ENCODE results near the gene C5orf58. TPM values are rescaled to one million over a fixed set of nuclear protein-coding genes. Genes with fewer than 3 reads are reported as not detected.

Gene C5orf58
- total RNA-seq, 1 donor from 2014 or later, result not detected

GRCh38 chr5:170216257-170216864, 16.4 kb upstream of the C5orf58 start:
- no peak overlapping the region for H3K27ac Mint-ChIP-seq
- no peak overlapping the region for H3K4me3 Mint-ChIP-seq
- no peak overlapping the region for H3K4me3 ChIP-seq
- H3F3A ChIP-seq (ENCODE audit: low read depth), result peaks cover 11% of the 10 kb centered on the region
- H3K27me3 Mint-ChIP-seq (ENCODE audit: insufficient read depth, low read depth), result peaks cover 10% of the 10 kb centered on the region
- no peaks in the 10 kb centered on the region for H4K20me1 ChIP-seq (ENCODE audit: low read depth)
- no peak overlapping the region for H3K9ac ChIP-seq
- TF ChIP-seq EZH2 (IDR thresholded peaks at IDR 0.05), result no peak
- TF ChIP-seq EZH2phosphoT487 (IDR thresholded peaks at IDR 0.05), result no peak
- TF ChIP-seq, protein P1, sequence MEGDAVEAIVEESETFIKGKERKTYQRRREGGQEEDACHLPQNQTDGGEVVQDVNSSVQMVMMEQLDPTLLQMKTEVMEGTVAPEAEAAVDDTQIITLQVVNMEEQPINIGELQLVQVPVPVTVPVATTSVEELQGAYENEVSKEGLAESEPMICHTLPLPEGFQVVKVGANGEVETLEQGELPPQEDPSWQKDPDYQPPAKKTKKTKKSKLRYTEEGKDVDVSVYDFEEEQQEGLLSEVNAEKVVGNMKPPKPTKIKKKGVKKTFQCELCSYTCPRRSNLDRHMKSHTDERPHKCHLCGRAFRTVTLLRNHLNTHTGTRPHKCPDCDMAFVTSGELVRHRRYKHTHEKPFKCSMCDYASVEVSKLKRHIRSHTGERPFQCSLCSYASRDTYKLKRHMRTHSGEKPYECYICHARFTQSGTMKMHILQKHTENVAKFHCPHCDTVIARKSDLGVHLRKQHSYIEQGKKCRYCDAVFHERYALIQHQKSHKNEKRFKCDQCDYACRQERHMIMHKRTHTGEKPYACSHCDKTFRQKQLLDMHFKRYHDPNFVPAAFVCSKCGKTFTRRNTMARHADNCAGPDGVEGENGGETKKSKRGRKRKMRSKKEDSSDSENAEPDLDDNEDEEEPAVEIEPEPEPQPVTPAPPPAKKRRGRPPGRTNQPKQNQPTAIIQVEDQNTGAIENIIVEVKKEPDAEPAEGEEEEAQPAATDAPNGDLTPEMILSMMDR (IDR thresholded peaks at IDR 0.05), result peak; percentile 82
- peak overlapping the region; percentile 66 for H2AFZ ChIP-seq (replicated peaks)
- H3K4me1 ChIP-seq, result peaks cover 28% of the 10 kb centered on the region
- H3K4me1 Mint-ChIP-seq, result peaks cover 22% of the 10 kb centered on the region
- no peaks in the 10 kb centered on the region for H3K9me3 ChIP-seq (ENCODE audit: low read depth)
- H3K79me2 ChIP-seq (ENCODE audit: low read depth), result no peaks in the 10 kb centered on the region
- no peak overlapping the region for H3K4me2 ChIP-seq
- H3K27ac ChIP-seq, result no peak overlapping the region
- DNase-seq (ENCODE audit: low spot score), result peak; percentile 83
- no peaks in the 10 kb centered on the region for H3K36me3 ChIP-seq
- no peaks in the 10 kb centered on the region for H3K9me3 Mint-ChIP-seq
- peaks cover 41% of the 10 kb centered on the region for H3K27me3 ChIP-seq
- H3K36me3 Mint-ChIP-seq, result no peaks in the 10 kb centered on the region

DNA sequence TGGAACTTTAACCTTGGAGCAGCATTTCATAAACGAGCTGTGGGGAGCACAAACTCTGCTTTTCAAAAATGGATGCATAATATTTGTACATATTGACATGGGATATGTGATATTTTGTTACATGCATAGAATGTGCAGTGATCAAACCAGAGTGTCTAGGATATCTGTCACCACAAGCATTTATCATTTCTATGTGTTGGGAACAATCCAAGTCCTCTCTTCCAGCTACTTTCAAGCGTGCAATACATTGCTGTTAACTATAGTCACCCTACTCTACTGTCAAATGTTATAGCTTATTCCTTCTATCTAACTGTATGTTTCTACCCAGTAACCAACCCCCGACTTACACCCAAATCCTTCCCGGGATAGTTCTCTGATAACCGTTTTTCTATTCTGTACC, 15.0 kb upstream of the C5orf58 start:
- no peaks in the 10 kb centered on the region for H3K9me3 Mint-ChIP-seq
- no peak for DNase-seq (ENCODE audit: low spot score)
- Histone ChIP-seq H3K4me2 (no peak overlapping the region), H3F3A (ENCODE audit: low read depth) (peaks cover 26% of the 10 kb centered on the region), H2AFZ (replicated peaks) (no peak overlapping the region), H3K9ac (no peak overlapping the region), H3K27me3 (peaks cover 41% of the 10 kb centered on the region), H3K9me3 (ENCODE audit: low read depth) (no peaks in the 10 kb centered on the region), H4K20me1 (ENCODE audit: low read depth) (no peaks in the 10 kb centered on the region), H3K4me1 (peaks cover 42% of the 10 kb centered on the region), H3K36me3 (no peaks in the 10 kb centered on the region), H3K4me3 (no peak overlapping the region), H3K27ac (no peak overlapping the region), H3K79me2 (ENCODE audit: low read depth) (no peaks in the 10 kb centered on the region)
- peaks cover 6% of the 10 kb centered on the region for H3K27me3 Mint-ChIP-seq (ENCODE audit: insufficient read depth, low read depth)
- TF ChIP-seq, protein P1 (IDR thresholded peaks at IDR 0.05), result no peak
- TF ChIP-seq EZH2phosphoT487 (IDR thresholded peaks at IDR 0.05) (no peak), EZH2 (IDR thresholded peaks at IDR 0.05) (no peak)
- H3K36me3 Mint-ChIP-seq, result no peaks in the 10 kb centered on the region
- no peak overlapping the region for H3K27ac Mint-ChIP-seq
- H3K4me3 Mint-ChIP-seq, result no peak overlapping the region
- peaks cover 32% of the 10 kb centered on the region for H3K4me1 Mint-ChIP-seq

GRCh38 chr5:170218726-170219125, 14.1 kb upstream of the C5orf58 start:
- H3K9me3 ChIP-seq (ENCODE audit: low read depth), result no peaks in the 10 kb centered on the region
- no peak for DNase-seq (ENCODE audit: low spot score)
- TF ChIP-seq EZH2phosphoT487 (IDR thresholded peaks at IDR 0.05) (no peak), EZH2 (IDR thresholded peaks at IDR 0.05) (no peak)
- TF ChIP-seq, protein P1 (IDR thresholded peaks at IDR 0.05), result no peak
- H3K36me3 ChIP-seq, result no peaks in the 10 kb centered on the region
- peaks cover 51% of the 10 kb centered on the region for H3K4me1 ChIP-seq
- no peak overlapping the region for H3K4me3 ChIP-seq
- H3K27me3 Mint-ChIP-seq (ENCODE audit: insufficient read depth, low read depth), result peaks cover 5% of the 10 kb centered on the region
- H3F3A ChIP-seq (ENCODE audit: low read depth), result peaks cover 33% of the 10 kb centered on the region
- H2AFZ ChIP-seq (replicated peaks), result no peak overlapping the region
- H3K4me3 Mint-ChIP-seq, result no peak overlapping the region
- H3K4me1 Mint-ChIP-seq, result peaks cover 34% of the 10 kb centered on the region
- no peak overlapping the region for H3K27ac Mint-ChIP-seq
- H3K79me2 ChIP-seq (ENCODE audit: low read depth), result no peaks in the 10 kb centered on the region
- H3K36me3 Mint-ChIP-seq, result no peaks in the 10 kb centered on the region
- H3K9me3 Mint-ChIP-seq, result no peaks in the 10 kb centered on the region
- H3K27me3 ChIP-seq, result peaks cover 41% of the 10 kb centered on the region
- H3K4me2 ChIP-seq, result no peak overlapping the region
- no peak overlapping the region for H3K27ac ChIP-seq
- H4K20me1 ChIP-seq (ENCODE audit: low read depth), result no peaks in the 10 kb centered on the region
- no peak overlapping the region for H3K9ac ChIP-seq

Data from neural progenitor cell (in vitro differentiated cells).